GM23248 (cell line): ENCODE data around the gene LURAP1L.

Experiments used
- EZH2 ChIP-seq: fragments of 200-600 bp; sonication (generic); IDR thresholded peaks from 2 replicates; pipeline ENCODE4 v1.6.1; 2018; ENCODE audit warnings: antibody characterized with exemption, mild to moderate bottlenecking; ENCODE audit not compliant: insufficient read depth, poor library complexity, severe bottlenecking
- EZH2phosphoT487 ChIP-seq: fragments of 200-600 bp; sonication (generic); IDR thresholded peaks from 2 replicates; pipeline ENCODE4 v1.6.1; 2018; ENCODE audit warnings: antibody characterized with exemption, moderate library complexity, mild to moderate bottlenecking, low read depth; ENCODE audit not compliant: insufficient read depth

DNA sequence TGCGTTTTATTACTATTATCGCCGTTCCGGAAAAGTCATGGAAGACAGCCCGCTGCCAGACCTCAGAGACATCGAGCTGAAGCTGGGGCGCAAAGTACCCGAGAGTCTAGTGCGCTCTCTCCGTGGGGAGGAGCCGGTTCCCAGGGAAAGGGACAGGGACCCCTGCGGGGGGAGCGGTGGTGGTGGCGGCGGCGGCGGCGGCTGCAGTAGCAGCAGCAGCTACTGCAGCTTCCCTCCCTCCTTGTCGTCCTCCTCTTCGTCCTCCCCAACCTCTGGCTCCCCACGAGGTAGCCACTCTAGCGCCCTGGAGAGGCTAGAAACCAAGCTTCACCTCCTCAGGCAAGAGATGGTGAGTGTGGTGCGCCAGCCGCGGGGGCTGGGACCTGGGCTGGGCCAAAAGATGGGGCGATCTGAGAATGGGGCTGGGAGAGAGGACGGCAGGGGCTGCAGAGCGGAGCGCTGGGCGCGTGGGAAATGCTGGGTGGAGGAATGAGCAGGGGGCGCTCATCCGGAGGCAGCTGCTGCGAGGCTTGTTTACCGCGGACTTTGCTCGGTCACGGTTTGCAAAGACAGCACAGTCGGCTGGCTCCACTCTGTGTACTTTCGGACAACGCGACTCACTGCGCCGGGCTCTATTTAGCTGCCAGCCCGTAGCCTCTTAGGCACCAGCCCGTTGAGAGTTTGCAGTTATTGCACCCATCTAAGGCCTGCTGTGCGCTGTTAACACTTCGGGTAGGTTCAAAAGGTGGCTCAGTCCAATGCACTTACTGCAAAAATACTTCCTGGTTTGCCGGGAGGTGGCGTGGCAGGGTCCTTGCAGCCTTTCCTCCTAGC, 1.1 kb downstream of the LURAP1L start:
- no peak for TF ChIP-seq EZH2phosphoT487
- TF ChIP-seq EZH2: no peak
